Measurements from ENCODE around the gene SLF1.
A peak's percentile ranks its signal among the peaks of the same experiment; 100 is the strongest.

SLF1 gene

DNA sequence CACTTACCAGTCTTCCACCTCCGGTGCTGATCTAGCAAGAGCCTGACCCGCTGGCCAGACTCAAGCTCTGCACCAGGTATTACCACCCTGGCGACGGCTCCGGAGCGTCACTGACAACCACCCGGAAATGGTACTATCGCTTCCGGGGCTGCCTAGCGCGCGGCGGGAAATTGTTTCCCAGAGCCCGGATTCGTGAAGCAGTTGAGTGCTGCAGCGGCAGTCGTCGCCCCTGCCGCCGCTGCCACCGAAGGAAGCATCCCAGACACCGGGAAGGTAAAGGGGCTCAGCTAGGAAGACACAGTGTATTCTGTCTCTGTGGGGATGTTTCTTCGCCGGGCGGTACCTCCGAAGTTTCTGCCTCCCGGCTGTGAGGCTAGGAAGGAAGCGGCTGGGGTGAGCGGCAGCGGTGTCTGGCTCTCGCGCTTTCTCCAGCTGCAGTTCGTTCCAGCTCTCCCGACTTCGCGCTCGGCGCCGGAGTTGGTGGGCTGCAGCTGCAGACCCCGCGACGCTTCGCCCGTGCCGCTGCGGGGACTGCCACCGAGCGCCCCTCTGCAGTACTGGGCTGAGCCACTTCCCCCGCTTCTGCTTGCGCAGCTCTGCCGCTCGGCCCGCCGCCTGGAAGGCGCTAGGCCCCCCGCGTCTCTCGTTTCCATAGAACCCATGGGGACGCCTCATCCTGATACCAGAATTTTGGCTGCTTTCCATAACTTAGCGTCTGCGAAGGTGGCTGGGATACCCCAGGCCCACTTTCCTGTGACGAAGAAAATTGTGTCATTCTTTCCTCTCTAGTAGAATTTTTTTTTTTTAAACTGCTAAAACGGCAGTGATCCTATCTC lies at the start of gene SLF1, which contains the start of gene KIAA0825:
Gene SLF1, plus strand, starts transcription at position 177 of the 836 bp plus-strand sequence. CDS start 10,142 bp downstream, outside the sequence.
Gene KIAA0825, minus strand, starts transcription at position 112 of the 836 bp plus-strand sequence. CDS start 81,478 bp downstream, outside the sequence.
- DNase-seq, result peak; percentile 94

DNA sequence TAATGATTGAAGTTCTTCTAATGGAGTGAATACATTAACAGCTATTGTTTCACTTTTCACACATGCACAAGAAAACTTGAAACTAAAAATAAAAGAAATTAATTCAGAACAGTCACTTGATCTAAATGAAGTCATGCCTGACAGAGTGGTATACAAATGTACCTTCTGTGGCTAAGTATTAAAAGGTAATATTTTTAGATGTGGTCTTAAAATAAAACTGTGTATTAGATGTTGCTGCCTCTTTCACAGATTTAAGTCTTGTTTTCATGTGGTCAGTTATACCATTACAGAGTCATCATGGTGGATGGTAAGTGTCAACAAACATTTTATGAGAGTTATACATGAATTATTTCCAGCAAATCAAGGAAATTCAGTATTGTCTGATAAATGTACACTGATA lies 47.1 kb upstream of the SLF1 start:
- no peak for DNase-seq

DNA sequence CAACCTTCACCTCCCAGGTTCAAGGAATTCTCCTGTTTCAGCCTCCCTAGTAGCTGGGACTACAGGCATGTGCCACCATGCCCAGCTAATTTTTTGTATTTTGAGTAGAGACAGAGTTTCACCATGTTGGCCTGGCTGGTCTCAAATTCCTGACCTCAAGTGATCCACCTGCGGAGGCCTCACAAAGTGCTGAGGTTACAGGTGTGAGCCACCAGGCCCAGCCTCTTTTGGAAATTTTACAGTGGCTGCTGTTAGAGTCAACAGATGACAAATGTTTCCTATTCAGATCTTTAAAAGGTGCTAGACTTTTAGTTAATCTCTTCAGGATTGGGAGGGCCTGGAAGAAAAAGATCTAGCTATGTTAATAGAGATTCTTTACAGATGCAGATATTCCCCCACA lies 45.1 kb upstream of the SLF1 start:
- peak; percentile 13 for DNase-seq

DNA sequence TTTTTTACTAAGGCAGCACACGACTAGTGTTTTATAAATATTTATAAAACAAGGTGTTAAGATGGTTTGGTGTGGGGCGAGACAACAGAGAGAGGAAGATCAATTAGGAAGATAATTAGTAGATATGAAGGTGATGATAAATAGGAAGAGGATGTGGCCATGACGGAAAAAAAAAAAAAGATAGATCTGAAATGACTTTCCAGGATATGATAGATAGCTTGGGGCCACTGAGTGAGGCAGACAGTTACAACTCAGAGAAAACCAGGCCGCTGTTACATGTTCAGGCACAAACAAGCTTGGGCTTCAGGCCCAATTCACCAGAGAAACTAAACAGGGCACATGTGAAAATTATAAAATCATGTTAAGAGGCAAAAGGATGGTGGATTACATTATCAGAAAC lies 43.3 kb upstream of the SLF1 start:
- DNase-seq, result no peak

DNA sequence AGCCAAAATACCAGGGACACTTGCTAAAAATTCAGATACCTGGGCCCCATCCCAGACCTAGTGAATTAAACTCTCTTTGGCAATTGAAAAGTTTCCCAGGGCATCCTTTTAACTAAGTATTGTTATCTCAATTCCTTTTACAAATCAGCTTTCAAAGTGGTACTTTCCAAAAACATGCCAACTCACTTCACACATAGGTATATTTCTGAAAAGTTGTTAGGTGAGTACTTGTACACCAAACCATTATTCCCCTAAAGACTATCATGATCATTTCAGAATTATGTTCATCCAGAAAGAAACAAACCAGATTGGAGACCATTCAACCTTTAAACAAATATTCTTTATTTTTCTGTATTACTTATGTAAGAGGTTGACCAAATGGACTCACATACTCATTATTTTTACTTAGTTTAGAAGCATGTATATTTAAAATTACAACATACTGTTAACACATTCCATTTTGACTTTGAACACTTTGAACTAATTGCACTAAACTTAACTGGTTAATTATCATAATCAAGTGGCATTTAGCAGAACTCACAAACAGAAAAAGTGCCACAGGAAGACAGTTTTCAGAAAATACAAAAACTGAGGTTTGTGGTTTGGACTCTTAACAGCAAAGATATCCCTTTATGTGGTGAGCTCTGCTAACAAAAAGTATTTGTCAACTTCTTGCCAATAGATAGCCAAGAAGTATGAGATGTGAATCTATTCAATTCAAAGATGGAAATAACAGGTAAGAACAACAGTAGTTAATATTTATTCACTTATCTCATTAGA lies 40.8 kb upstream of the SLF1 start:
- no peak for DNase-seq

DNA sequence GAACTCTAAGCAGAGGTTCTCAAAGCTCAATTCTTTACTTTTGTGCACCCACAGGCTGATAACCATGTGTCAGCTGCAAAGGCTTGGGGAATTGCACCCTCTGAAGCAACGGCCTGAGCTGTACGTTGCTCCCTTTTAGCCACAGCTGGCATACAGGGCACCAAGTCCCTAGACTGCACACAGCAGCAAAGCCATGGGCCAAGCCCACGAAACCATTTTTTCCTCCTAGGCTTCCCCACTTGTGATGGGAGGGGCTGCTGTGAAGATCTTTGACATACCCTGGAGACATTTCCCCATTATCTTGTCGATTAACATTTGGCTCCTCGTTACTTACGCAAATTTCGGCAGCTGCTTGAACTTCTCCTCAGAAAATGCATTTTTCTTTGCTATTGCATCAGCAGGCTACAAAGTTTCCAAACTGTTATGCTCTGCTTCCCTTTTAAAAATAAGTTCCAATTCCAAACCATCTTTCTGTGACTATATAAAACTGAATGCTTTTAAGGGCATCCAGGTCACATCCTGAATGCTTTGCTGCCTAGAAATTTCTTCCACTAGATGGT lies 23.1 kb upstream of the SLF1 start:
- no peak for DNase-seq

DNA sequence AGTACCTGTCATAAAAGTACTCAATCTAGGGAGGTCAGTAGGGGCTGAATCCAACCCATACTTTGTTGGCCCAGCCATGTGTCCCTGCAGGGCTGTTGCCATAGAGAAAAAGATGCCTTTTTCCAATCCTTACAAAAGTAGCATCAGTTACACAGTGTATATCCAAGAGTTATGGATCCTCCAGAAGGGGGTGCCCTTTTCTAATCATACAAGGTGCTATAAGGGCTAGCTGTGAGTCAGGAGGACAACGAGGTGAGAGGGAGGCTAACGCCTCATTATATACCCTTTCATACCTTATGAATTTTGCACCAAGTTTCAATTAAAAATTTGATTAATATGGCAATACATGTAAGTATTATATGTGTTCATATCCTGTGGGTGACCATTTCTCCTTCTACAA lies 4.9 kb upstream of the SLF1 start:
- peak; percentile 66 for DNase-seq

DNA sequence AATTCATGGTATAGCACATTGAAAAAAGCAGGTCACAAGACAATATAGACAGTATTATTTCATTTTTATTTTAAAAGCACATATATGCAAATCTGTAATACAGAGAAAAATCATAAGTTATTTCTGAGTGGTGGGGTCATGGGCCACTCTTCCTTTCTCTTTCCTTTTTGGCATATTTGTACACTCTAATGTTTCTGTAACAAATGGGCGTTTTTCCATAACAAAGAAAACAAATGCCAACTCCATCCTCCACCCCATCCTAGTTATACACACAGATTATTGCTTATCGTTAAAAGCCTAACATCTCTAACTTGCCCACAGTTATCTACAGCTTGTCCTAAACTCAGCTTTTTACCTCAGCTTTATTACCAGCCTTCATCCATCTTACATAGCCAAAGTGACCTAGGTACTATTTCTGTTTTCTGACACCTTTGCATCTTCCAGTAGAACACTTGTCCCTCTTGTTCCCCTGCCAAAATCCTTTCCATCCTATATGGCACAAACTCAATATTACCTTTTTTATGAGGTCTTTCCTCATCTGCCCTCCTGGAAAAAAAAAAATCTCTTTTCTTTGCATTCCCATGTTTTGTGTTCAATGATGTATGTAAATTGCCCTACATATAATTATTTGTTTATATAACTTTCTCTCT lies 4.2 kb upstream of the SLF1 start:
- DNase-seq, result no peak

DNA sequence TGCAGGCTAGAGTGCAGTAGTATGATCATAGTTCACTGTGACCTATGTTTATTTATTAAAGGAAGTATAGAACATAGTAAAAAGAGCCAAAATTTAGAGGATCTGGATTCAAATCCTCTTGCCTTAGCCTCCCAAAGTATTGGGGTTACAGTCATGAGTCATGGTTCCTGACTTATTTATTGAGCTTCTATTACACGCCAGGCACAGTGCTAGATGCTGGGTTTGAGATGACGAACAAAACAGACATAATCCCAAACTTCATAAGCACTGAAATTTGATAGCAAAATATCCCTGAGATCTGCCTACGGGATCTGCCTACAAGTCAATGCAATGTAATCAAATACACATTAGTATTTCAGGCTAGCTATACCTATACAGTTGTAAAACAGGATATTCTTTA lies 2.6 kb upstream of the SLF1 start:
- no peak for DNase-seq

DNA sequence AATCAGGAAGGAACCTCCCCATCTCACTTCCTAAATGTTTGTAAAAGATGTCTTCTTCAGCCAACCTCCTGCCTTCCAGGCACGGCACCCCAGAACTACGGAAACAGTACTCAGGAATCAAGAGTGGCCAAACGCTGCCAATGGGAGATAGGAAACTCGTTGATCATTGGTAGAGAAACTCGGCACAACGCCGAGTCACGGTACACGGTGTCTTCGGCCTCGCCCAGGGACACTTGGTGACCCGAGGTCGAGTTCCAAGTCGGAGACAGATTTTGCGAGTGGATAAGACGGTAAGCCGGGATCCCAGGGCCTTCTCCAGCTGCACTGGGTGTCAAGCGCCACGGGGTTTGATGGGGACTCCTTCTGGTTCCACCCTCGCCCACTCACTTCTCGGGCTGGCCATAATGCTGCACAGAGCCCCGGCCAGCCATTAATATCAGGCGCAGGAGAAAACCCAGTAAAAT lies 408 bp upstream of the SLF1 start:
- peak; percentile 79 for DNase-seq

DNA sequence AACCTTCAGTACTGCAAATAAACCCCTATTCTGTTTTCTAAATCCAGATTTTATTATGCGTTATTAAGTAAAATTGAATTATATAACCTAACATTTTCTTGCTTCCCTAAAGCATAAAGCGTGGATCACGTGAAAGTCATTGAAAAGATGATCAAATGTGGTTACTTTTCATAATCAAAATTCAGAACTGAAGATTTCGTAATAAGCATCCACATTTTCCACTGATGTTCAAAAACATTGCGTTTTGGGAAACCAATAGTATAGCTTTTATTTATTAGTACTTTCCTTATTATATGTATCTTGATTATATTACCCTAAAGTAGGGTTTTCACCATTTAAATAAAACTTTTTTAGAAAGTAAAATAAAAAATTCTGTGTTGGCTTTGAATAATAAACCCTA lies 1.8 kb downstream of the SLF1 start:
- DNase-seq, result no peak

DNA sequence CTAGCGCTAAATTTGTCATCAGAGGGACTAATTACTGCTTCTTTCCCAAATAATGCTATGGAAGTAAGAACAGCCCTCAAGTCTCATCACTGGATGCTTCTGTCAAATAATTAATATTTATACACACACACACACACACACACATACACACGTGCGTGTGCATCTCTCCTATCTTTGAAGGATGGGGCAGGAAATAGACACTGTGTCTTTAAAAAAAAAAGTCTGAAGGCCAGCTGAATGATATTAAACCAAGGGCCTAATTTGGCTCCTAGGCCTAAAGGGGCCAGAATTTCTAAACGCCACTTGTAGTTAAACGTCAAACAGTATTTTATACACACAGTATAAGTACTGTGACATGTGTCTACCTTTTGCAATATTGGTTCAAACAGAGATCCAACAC lies 3.3 kb downstream of the SLF1 start:
- no peak for DNase-seq

DNA sequence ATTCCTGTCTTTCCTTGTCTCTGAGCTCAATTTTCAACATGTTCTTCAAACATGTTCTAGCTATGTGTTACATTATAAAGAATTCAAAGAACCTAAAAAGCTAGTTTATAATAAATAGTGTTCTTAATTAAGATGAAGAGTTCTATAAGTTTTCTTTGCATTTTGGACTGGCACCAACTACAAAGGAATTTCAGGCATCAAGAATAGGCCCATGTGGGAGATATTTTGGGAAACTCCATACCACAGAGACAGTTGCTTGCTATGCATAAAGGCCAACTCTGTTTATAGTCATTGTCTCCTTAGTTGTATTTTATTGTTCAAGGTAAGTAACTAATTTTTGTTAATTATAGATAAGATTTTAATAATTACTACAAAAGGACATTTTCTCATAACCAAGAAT lies 4.5 kb downstream of the SLF1 start:
- no peak for DNase-seq

DNA sequence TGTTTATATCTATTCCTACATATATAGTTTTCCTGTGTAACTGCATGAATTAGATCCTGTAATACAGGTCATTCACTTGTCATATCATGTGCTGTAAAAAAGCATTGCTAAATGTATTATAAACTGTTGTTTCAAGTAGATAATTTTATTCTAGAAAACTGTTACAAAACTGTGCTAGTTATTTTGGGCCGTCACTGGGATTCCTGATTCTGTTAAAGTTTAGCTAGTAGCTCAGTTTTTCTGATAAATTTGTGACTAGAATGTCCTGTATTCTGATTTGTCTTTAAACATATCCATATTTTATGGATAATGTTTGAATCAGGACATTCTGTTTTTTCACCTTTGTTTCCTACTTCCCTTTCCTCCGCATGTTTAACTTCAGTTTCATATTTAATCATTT lies 5.4 kb downstream of the SLF1 start:
- DNase-seq, result no peak

DNA sequence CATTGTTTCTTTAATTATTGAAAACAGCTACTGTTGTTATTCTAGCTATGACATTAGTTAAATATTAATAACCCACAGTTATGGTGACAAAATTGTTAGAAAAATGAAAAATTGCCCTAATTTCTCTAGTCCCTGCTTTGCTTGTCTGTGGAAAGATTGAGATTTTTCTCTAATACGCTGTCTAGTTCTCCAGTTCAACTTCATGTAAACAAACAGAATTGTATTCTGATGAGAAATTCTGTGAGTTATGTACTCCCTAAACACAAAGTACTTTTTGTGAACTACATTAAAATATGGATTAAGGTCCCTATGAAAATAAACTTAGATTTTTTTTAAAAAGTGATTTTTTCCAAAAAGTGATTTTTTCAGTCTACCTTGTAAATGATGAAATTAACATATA lies 8.7 kb downstream of the SLF1 start:
- no peak for DNase-seq

DNA sequence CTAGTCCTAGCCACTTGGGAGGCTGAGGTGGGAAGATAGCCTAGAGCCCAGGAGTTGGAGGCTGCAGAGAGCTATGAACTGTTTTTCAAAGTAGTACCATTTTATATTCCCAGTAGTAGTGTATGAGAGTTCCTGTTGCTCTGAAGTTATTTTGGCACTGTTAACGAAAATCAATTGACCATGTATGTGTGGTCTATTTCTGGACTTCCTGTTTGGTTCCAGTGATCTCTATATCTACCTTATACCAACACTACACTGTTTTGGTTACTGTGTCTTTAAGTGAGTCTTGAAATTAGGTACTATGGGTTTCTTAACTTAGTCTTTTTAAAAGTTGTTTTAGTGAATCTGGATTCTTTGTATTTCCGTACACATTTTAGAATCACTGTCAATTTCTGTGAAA lies 13.6 kb downstream of the SLF1 start:
- no peak for DNase-seq

DNA sequence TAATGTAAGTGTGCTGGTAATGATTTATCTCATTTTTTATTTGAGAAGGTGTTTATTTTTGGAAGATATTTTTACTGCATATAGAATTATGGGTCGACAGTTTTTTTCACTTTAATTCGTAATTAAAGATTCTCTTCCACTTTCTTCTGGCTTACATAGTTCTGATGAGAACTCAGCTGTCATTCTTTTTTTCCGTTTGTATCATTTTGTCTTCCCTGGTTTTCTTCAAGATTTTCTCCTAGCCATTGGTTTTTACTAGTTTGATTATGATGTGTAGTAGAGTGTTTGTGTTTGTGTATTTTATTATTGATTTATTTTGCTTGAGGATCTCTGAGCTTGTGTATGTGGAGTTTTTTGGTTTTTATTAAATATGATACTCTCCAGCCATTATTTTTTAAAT lies 21.7 kb downstream of the SLF1 start:
- peak; percentile 9 for DNase-seq

DNA sequence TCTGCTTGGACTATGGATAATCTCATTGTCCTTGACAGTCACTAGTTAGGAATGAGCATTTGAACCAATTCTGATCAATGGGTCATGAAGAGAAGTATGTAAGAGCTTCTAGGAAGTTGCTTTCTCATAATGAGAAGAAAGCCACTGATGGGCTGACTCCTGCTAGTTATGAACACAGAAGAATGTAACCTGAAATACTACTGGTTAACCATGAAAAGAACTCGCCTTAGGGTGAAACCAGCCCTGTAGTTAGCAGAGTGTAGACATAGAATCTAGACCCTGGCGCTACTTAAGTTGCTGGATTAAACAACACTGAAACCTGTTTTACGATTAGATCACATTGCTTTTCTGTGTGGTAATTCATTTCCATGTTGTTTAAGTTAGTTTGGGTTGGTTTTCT lies 26.6 kb downstream of the SLF1 start:
- no peak for DNase-seq

DNA sequence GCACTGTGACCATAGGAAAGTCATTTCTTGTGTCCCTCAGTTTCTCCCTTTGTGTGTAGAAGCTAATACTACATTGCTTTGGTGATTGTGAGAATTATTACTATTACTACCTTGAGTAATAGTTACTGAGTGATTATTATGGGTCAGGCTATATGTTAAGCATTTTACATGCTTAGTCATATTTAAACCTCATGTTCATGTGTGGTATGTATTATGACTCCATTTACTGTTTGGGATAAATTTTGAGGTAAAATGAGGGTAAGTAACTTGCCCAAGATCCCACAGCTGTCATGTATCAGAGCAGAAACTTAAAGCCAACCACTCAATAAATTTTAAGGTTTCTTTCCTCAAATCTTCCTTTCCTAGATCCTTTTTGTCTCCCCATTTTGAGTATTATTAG lies 28.3 kb downstream of the SLF1 start:
- no peak for DNase-seq

DNA sequence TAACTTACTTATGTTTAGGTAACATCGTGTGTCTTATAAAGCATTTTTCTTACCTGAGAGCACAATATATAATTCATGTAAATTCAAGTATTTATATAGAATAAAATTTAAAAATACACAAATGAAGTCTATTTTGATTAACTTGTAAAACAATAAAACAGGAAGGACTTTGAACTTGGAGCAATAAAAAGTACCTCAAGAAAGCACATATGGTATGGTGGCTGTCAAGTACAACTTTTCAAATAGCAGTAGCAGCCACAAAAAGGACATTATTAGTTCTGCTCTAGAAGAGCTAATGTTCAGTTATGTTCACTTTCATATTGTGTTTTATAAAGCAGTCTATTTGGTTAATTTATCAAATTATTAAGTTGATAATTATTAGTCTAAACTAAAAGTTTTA lies 31.4 kb downstream of the SLF1 start:
- no peak for DNase-seq

DNA sequence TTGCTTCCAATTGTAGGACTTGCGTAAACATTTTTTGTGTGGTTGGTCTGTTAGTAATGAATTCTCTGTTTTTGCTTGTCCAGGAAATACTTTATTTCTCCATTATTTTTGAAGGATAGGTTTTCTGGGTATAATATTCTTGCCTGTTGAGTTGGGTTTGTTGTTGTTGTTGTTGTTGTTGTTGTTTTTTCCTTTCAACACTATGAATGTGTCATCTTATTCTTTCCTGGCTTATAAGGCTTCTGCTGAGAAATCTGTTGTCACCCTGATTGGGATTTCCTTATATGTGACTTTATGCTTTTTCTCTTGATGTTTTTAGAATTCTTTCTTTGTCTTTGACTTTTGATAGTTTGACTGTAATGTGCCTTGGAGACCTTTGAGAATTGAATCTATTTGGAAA lies 39.8 kb downstream of the SLF1 start:
- DNase-seq, result no peak

DNA sequence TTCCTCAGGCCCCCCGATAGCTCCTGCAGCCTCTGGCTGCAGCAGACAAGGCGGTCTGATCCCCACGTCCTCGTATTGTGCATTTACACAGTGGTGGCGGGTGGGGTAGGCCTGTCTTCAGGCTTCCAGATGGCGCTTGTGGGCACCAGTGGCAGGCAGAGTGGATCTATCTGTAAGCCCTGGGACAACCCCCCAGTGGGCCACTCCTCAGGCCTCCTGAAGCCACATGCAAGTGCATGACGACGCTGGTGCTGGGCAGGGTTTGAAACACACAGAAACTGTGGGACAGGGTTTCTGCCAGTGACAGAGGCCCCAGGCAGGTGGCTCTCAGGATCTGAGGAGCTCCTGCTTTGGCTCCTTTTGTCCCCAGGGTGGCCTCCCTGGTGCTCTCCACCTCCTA lies 42.0 kb downstream of the SLF1 start:
- DNase-seq, result no peak

DNA sequence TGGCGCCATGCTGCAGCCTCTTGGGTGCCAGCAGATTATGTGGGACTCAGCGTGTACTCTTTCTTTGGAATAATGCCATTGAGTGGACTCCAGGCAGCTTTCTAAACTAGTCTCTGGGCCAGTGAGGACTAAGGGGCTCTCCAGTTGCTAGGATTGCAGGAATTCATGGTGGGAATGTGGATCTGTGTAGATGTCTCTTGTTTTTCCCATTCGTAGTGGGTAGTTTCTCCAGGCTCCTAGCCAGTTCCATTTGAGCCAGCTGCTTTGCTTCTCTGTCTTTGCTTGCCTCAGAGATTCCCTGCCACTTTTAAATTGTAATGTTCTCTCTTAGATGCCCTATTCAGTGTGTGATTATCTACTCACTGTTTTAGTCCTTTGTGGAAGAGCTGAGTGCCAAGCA lies 42.6 kb downstream of the SLF1 start:
- DNase-seq, result no peak
